ENCODE measurements around the gene NRTN.

The NRTN gene

DNA sequence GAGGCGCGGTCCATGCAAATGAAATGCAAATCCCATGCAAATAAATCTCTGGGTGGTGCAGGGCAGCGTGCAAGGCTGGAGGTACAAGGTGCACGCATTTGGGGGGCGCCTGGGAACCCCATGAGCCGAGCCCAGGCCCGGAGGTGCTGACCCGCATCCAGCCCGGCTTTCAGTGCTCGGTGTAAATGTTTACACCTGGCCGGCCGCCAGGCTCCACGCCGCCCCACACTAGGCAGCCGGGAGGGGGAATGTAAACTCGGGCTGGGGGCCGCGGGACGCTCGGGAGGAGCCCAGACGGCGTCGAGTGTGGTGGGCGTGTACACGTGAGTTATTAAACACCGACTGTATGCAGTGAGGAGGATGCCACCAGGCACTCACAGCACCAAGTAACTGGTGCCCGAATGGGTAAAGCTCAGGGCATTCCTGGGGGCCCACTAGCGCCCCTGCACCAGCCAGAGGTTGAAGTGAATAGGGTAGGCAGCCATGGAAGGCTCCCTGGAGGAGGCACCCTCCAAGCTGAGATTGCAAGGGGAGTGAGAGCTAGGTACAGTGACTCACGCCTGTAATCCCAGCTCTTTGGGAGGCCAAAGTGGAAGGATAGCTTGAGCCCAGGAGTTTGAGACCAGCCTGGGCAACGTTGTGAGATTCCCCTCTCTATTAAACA, 17.4 kb downstream of the NRTN start:
- TF ChIP-seq, protein P1, sequence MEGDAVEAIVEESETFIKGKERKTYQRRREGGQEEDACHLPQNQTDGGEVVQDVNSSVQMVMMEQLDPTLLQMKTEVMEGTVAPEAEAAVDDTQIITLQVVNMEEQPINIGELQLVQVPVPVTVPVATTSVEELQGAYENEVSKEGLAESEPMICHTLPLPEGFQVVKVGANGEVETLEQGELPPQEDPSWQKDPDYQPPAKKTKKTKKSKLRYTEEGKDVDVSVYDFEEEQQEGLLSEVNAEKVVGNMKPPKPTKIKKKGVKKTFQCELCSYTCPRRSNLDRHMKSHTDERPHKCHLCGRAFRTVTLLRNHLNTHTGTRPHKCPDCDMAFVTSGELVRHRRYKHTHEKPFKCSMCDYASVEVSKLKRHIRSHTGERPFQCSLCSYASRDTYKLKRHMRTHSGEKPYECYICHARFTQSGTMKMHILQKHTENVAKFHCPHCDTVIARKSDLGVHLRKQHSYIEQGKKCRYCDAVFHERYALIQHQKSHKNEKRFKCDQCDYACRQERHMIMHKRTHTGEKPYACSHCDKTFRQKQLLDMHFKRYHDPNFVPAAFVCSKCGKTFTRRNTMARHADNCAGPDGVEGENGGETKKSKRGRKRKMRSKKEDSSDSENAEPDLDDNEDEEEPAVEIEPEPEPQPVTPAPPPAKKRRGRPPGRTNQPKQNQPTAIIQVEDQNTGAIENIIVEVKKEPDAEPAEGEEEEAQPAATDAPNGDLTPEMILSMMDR (IDR thresholded peaks at IDR 0.05; ENCODE audit: unreplicated experiment in 3 of 3), result no peak
- peaks cover 7% of the 10 kb centered on the region for H3K4me1 Mint-ChIP-seq
- H3K9me3 Mint-ChIP-seq, result no peaks in the 10 kb centered on the region
- H3K27ac Mint-ChIP-seq, result no peak overlapping the region
- H3K4me3 Mint-ChIP-seq, result no peak overlapping the region
- no peaks in the 10 kb centered on the region for H3K36me3 Mint-ChIP-seq (ENCODE audit: low read depth)
- peaks cover 4% of the 10 kb centered on the region for H3K27me3 Mint-ChIP-seq (ENCODE audit: low read depth)

DNA sequence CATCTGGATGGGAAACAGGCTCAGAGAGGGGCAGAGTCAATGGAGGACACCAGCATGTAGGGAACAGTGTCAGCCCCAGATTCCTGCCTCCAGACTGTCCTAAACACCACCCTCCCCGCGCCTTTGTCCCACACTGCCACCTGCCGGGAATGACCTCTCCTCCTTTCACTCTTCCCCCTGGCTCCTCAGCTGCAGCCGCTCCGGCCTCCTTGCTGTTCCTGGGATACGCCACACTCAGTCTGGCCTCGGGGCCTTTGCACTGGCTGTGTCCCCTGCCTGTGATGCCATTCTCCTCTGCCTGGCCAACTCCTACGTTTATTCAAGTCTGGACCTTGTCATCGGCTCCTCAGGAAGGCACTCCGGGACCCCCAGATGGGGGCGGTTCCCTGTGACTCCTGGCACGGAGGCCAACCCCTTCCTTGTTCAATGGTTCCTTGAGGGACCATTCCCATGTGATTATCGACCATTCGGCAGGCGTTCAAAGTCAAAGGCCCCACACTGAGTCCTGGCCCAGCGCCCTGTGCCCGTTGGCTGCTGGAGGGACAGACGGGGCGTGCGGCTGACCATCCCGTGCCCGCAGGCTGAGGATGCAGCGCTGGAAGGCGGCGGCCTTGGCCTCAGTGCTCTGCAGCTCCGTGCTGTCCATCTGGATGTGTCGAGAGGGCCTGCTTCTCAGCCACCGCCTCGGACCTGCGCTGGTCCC, 18.9 kb downstream of the NRTN start:
- Mint-ChIP-seq H3K4me3 (no peak overlapping the region), H3K36me3 (ENCODE audit: low read depth) (no peaks in the 10 kb centered on the region), H3K27ac (no peak overlapping the region), H3K27me3 (ENCODE audit: low read depth) (no peaks in the 10 kb centered on the region), H3K9me3 (no peaks in the 10 kb centered on the region), H3K4me1 (peaks cover 8% of the 10 kb centered on the region)
- TF ChIP-seq, protein P1 (IDR thresholded peaks at IDR 0.05; ENCODE audit: unreplicated experiment in 3 of 3), result no peak

DNA sequence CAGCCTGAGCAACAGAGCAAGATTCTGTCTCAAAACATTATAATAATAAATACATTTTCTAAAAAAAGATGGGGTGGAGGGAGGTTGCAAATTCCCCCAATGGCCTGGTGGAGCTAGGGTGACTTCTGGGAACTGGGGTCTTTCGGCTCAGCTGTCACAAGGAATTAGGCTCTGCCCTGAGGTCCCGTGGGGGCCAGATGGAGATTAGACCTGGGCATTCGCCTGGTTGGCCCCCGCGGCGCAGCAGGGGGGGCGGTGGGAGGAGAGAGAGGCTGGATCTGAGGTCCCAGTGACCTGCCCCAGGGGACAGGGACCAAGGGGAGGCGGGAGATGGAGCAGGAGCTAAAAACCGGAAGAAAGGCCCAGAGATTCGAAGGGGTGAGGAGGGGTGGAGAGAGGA, 19.9 kb downstream of the NRTN start:
- no peak overlapping the region for H3K4me3 Mint-ChIP-seq
- no peaks in the 10 kb centered on the region for H3K36me3 Mint-ChIP-seq (ENCODE audit: low read depth)
- no peaks in the 10 kb centered on the region for H3K9me3 Mint-ChIP-seq
- H3K27me3 Mint-ChIP-seq (ENCODE audit: low read depth), result no peaks in the 10 kb centered on the region
- TF ChIP-seq, protein P1 (IDR thresholded peaks at IDR 0.05; ENCODE audit: unreplicated experiment in 3 of 3), result no peak
- peaks cover 8% of the 10 kb centered on the region for H3K4me1 Mint-ChIP-seq
- H3K27ac Mint-ChIP-seq, result no peak overlapping the region

DNA sequence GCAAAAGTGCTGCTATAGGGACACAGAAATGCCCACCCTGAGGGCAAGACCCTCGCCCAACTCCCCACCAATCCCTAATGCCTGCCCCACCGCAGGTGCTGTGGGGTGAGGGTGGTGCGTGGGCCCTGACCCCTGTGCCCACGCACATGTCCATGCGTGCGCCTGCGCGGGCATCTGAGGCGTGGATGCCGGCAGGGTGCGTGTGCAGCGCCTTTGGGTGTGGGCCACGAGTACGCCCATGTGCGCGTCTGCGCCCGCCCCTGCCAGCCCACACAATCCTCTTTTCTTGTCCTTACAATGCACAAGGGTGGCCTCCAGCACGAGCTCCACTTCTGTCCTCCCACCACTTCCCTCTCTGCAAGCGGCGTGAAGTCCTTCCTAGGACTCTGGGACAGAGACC, 20.3 kb downstream of the NRTN start:
- Mint-ChIP-seq H3K4me3 (no peak overlapping the region), H3K27me3 (ENCODE audit: low read depth) (no peaks in the 10 kb centered on the region), H3K36me3 (ENCODE audit: low read depth) (no peaks in the 10 kb centered on the region), H3K4me1 (peaks cover 10% of the 10 kb centered on the region), H3K9me3 (no peaks in the 10 kb centered on the region), H3K27ac (no peak overlapping the region)
- TF ChIP-seq, protein P1 (IDR thresholded peaks at IDR 0.05; ENCODE audit: unreplicated experiment in 3 of 3), result no peak

DNA sequence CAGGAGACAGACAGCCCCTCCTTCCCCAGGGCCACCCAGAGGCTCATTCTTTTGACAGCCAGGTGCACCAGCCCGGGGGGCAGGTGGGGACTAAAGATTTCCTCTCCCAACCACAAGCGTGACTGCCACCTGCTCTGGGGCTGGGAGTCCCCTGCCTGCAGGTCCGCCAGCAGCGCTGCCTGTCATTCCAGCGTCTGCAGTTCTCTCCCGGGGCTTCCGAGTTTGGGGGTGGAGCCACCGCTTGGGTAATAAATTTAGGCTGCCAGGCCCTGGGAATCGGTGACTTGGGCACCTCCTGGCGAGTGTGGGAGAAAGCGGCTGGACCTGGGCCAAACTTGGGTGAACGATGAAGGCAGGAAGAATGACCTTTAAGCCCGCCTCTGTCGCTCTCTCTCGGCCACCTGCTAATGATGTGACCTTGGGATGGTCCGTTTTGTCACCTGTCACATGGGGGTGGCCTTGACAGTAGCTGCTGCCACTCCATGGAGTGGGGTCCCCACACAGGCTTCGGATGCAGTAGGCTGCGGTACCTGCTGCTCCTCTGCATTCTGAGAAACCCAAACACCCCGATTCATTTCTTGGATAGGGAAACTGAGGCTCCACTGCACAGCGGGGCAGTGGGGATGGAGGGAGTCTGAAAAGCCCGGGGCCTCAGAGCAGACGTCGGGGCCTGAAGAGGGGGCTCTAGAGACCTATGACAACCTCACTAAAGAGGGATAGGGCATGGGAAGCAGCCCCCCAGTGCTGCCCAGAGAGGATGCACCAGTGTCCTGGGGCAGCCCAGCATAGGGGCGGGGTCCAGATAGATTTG, 21.9 kb downstream of the NRTN start:
- peak overlapping the region; percentile 91 to 92 (median 91) for H3K4me3 Mint-ChIP-seq
- H3K4me1 Mint-ChIP-seq, result peaks cover 12% of the 10 kb centered on the region
- TF ChIP-seq, protein P1 (IDR thresholded peaks at IDR 0.05; ENCODE audit: unreplicated experiment in 3 of 3), result no peak
- no peaks in the 10 kb centered on the region for H3K36me3 Mint-ChIP-seq (ENCODE audit: low read depth)
- no peaks in the 10 kb centered on the region for H3K9me3 Mint-ChIP-seq
- H3K27ac Mint-ChIP-seq, result peak overlapping the region; percentile 79 to 97 (median 96)
- no peaks in the 10 kb centered on the region for H3K27me3 Mint-ChIP-seq (ENCODE audit: low read depth)

All from nephron (organoid).